ENCODE data around the gene CHTF8.

GRCh38 chr16:69111876-69112230, 20.5 kb downstream of the CHTF8 start:
- no peak for TF ChIP-seq CTCF (conservative IDR thresholded peaks at IDR 0.05; ENCODE audit: low read length)
- no peak for TF ChIP-seq EZH2phosphoT487 (IDR thresholded peaks at IDR 0.05; ENCODE audit: borderline replicate concordance)

Data from Loucy (cell line).